Measurements from ENCODE around the gene DENND1C.

- TF ChIP-seq CTCF (conservative IDR thresholded peaks at IDR 0.05): no peak
- TF ChIP-seq EZH2 (IDR thresholded peaks at IDR 0.05; ENCODE audit: low read depth): no peak
Measured at GRCh38 chr19:6527893-6528543, 46.4 kb upstream of the DENND1C start.

Measured in PC-9 (cell line).